HEK293 (cell line): ENCODE data around the gene SLC26A5.

Source experiments
- CTCF ChIP-seq: fragments of 450-650 bp; formaldehyde crosslinking; IDR thresholded peaks from 2 replicates; pipeline ENCODE4 v1.5.1; 2016; ENCODE audit warnings: missing biosample characterization, missing genetic modification characterization
- REST ChIP-seq: fragments of 450-650 bp; formaldehyde crosslinking; IDR thresholded peaks from 2 replicates; pipeline ENCODE4 v1.5.1; 2016; ENCODE audit warnings: missing biosample characterization, missing genetic modification characterization
- SP3 ChIP-seq: fragments of 450-650 bp; formaldehyde crosslinking; IDR thresholded peaks from 2 replicates; pipeline ENCODE4 v1.5.1; 2016; ENCODE audit warnings: missing biosample characterization, missing genetic modification characterization
- ZNF175 ChIP-seq: fragments of 450-650 bp; formaldehyde crosslinking; IDR thresholded peaks from 2 replicates; pipeline ENCODE4 v1.5.1; 2016; ENCODE audit warnings: missing biosample characterization, missing genetic modification characterization
- ZNF433 ChIP-seq: fragments of 450-650 bp; formaldehyde crosslinking; IDR thresholded peaks from 2 replicates; pipeline ENCODE4 v1.5.1; 2016; ENCODE audit warnings: missing biosample characterization, missing genetic modification characterization, low read depth
- ZNF76 ChIP-seq: fragments of 450-650 bp; formaldehyde crosslinking; IDR thresholded peaks from 2 replicates; pipeline ENCODE4; 2016; ENCODE audit warnings: low read depth, missing biosample characterization, missing genetic modification characterization, borderline replicate concordance
- TF ChIP-seq, protein P1 (sequence below): fragments of 450-650 bp; formaldehyde crosslinking; IDR thresholded peaks from 2 replicates; pipeline ENCODE4 v1.5.1; 2016; ENCODE audit warnings: missing biosample characterization, missing genetic modification characterization
- TF ChIP-seq, protein P2 (sequence below): IDR thresholded peaks from 2 replicates; pipeline ENCODE4 v1.6.1; 2011; ENCODE audit warnings: mild to moderate bottlenecking, low read depth, low read length, borderline replicate concordance
- TF ChIP-seq, protein P3 (sequence below): fragments of 450-650 bp; formaldehyde crosslinking; IDR thresholded peaks from 2 replicates; pipeline ENCODE4 v1.5.1; 2016; ENCODE audit warnings: missing biosample characterization, missing genetic modification characterization
- TF ChIP-seq, protein P4 (sequence below): fragments of 450-650 bp; formaldehyde crosslinking; IDR thresholded peaks from 2 replicates; pipeline ENCODE4 v1.5.1; 2016; ENCODE audit warnings: missing biosample characterization, missing genetic modification characterization

GRCh38 chr7:103412151-103412550, 33.9 kb downstream of the SLC26A5 start:
- TF ChIP-seq CTCF (tag by site-specific recombination) (no peak), ZNF175 (tag by site-specific recombination) (no peak), ZNF433 (tag by site-specific recombination) (no peak), SP3 (no peak), REST (no peak), ZNF76 (tag by site-specific recombination) (no peak)
- TF ChIP-seq, protein P1, sequence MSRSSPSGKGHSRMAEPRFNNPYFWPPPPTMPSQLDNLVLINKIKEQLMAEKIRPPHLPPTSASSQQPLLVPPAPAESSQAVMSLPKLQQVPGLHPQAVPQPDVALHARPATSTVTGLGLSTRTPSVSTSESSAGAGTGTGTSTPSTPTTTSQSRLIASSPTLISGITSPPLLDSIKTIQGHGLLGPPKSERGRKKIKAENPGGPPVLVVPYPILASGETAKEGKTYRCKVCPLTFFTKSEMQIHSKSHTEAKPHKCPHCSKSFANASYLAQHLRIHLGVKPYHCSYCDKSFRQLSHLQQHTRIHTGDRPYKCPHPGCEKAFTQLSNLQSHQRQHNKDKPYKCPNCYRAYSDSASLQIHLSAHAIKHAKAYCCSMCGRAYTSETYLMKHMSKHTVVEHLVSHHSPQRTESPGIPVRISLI (tag by site-specific recombination): no peak
- TF ChIP-seq, protein P2, sequence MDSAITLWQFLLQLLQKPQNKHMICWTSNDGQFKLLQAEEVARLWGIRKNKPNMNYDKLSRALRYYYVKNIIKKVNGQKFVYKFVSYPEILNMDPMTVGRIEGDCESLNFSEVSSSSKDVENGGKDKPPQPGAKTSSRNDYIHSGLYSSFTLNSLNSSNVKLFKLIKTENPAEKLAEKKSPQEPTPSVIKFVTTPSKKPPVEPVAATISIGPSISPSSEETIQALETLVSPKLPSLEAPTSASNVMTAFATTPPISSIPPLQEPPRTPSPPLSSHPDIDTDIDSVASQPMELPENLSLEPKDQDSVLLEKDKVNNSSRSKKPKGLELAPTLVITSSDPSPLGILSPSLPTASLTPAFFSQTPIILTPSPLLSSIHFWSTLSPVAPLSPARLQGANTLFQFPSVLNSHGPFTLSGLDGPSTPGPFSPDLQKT: no peak
- TF ChIP-seq, protein P3, sequence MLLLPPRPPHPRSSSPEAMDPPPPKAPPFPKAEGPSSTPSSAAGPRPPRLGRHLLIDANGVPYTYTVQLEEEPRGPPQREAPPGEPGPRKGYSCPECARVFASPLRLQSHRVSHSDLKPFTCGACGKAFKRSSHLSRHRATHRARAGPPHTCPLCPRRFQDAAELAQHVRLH: no peak
- TF ChIP-seq, protein P4, sequence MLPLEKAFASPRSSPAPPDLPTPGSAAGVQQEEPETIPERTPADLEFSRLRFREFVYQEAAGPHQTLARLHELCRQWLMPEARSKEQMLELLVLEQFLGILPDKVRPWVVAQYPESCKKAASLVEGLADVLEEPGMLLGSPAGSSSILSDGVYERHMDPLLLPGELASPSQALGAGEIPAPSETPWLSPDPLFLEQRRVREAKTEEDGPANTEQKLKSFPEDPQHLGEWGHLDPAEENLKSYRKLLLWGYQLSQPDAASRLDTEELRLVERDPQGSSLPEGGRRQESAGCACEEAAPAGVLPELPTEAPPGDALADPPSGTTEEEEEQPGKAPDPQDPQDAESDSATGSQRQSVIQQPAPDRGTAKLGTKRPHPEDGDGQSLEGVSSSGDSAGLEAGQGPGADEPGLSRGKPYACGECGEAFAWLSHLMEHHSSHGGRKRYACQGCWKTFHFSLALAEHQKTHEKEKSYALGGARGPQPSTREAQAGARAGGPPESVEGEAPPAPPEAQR (tag by site-specific recombination): no peak
